ENCODE results near the gene FGF14. TPM values are rescaled to one million over a fixed set of nuclear protein-coding genes. Genes with fewer than 3 reads are reported as not detected.

The FGF14 gene
- total RNA-seq, 1 donor from 2014 or later: 0.22 TPM

DNA sequence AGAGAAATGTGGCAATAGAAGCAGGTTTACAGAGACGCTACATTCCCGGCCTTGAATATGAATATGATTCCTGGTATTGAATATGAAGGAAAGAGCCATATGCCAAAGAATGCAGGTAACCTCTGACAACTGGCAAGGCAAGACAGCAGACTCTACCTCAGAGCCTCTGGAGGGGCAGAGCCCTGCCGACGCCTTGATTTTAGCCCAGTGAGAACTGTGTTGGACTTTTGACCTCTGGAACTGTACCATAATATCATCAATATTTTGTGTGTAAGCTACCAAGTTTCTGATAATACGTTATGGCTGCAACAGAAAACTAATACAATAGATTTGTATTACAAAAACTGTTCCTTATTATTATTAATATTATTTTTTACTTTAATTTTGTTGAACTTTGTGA, 219.7 kb downstream of the FGF14 start:
- Mint-ChIP-seq H3K4me1 (ENCODE audit: low read depth) (no peaks in the 10 kb centered on the region), H3K27ac (ENCODE audit: unreplicated experiment) (no peak overlapping the region), H3K4me3 (ENCODE audit: unreplicated experiment) (no peak overlapping the region), H3K27me3 (ENCODE audit: low read depth) (peaks cover 2% of the 10 kb centered on the region), H3K36me3 (ENCODE audit: low read depth) (no peaks in the 10 kb centered on the region), H3K9me3 (ENCODE audit: low read depth) (no peaks in the 10 kb centered on the region)
- DNase-seq (ENCODE audit: low spot score): no peak
- TF ChIP-seq, protein P1, sequence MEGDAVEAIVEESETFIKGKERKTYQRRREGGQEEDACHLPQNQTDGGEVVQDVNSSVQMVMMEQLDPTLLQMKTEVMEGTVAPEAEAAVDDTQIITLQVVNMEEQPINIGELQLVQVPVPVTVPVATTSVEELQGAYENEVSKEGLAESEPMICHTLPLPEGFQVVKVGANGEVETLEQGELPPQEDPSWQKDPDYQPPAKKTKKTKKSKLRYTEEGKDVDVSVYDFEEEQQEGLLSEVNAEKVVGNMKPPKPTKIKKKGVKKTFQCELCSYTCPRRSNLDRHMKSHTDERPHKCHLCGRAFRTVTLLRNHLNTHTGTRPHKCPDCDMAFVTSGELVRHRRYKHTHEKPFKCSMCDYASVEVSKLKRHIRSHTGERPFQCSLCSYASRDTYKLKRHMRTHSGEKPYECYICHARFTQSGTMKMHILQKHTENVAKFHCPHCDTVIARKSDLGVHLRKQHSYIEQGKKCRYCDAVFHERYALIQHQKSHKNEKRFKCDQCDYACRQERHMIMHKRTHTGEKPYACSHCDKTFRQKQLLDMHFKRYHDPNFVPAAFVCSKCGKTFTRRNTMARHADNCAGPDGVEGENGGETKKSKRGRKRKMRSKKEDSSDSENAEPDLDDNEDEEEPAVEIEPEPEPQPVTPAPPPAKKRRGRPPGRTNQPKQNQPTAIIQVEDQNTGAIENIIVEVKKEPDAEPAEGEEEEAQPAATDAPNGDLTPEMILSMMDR (IDR thresholded peaks at IDR 0.05): no peak

DNA sequence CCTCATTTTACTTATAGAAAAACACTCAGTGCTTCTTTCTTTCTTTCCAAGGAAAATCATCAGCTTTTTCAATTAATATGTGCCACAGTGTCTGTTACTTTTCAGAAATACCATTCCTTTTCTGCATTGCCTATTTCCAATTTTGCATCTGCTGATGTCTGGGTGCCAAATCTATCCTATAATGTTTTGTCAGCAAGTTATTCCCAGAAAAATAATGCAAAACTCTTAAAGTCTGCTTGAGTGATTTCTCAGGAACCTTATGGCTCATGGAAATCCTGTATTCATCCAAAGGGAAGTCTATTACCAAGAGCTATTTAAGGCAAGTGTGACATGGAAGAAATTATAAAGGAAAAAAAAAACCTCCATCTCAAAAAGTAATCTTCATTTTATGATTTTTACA, 224.4 kb downstream of the FGF14 start:
- DNase-seq (ENCODE audit: low spot score): no peak
- H3K9me3 Mint-ChIP-seq (ENCODE audit: low read depth): peaks cover 11% of the 10 kb centered on the region
- H3K27ac Mint-ChIP-seq (ENCODE audit: unreplicated experiment): no peak overlapping the region
- no peak overlapping the region for H3K4me3 Mint-ChIP-seq (ENCODE audit: unreplicated experiment)
- TF ChIP-seq, protein P1 (IDR thresholded peaks at IDR 0.05): no peak
- H3K4me1 Mint-ChIP-seq (ENCODE audit: low read depth): no peaks in the 10 kb centered on the region
- no peaks in the 10 kb centered on the region for H3K36me3 Mint-ChIP-seq (ENCODE audit: low read depth)
- peaks cover 9% of the 10 kb centered on the region for H3K27me3 Mint-ChIP-seq (ENCODE audit: low read depth)

DNA sequence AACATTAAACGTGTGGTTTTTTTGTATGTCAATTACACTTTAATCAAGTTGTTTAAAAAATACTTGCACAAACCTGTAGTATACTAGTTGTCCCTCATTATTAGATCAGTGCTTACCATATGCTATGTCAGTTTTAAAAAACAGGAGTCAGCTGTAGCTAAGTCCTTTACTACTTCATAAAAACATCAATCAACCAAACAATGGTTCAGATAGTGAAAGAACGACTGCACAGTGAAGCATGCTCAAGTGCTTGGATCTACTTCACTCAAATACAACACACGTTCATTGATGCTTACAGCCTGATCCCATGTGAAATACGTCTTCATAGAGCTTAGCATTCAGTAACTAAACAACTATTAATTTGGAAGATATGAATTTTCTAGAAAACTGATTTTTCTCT, 225.0 kb downstream of the FGF14 start:
- Mint-ChIP-seq H3K9me3 (ENCODE audit: low read depth) (peaks cover 11% of the 10 kb centered on the region), H3K27me3 (ENCODE audit: low read depth) (peaks cover 15% of the 10 kb centered on the region), H3K4me3 (ENCODE audit: unreplicated experiment) (no peak overlapping the region), H3K27ac (ENCODE audit: unreplicated experiment) (no peak overlapping the region), H3K4me1 (ENCODE audit: low read depth) (no peaks in the 10 kb centered on the region), H3K36me3 (ENCODE audit: low read depth) (no peaks in the 10 kb centered on the region)
- TF ChIP-seq, protein P1 (IDR thresholded peaks at IDR 0.05): no peak
- DNase-seq (ENCODE audit: low spot score): no peak

DNA sequence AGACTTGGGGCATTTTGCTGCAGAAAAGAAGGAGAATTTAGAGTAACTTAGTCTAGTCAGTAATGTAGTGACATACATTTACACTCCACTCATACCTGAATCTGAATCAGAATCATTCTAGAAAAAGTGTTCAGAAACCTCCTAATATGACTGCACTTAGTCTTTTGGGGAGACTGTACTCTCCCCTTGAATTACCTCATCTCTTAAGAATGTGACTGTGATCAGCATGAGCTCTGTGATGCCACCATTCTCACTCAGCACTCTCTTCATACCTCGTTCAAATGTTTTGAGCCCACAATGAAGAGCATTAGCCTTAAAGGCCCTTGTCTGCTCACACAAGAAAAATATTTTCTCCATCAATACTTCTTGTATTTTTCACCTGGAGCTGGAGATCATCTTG, 229.4 kb downstream of the FGF14 start:
- TF ChIP-seq, protein P1 (IDR thresholded peaks at IDR 0.05): no peak
- Mint-ChIP-seq H3K27me3 (ENCODE audit: low read depth) (peaks cover 16% of the 10 kb centered on the region), H3K4me3 (ENCODE audit: unreplicated experiment) (no peak overlapping the region), H3K9me3 (ENCODE audit: low read depth) (peaks cover 11% of the 10 kb centered on the region), H3K4me1 (ENCODE audit: low read depth) (no peaks in the 10 kb centered on the region), H3K36me3 (ENCODE audit: low read depth) (no peaks in the 10 kb centered on the region), H3K27ac (ENCODE audit: unreplicated experiment) (no peak overlapping the region)
- DNase-seq (ENCODE audit: low spot score): no peak

DNA sequence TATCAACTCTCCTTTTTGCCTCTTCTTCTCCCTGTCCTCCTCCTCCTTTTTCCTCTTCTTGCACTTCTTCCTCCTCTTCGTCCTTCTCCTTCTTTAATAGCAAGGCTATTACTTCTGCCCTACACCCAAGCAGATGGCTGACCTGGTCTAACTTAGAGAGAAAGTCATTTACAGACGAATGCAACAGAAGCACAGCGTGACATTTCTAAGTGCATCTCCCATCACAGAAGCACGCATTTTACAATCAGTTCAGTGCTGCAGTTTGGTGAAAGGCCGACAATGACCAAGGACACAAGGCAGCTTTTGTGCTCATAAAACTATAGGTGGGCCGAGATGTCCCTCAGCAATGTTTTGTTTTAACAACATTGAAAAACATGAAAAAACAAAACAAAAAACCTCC, 231.5 kb downstream of the FGF14 start:
- TF ChIP-seq, protein P1 (IDR thresholded peaks at IDR 0.05): no peak
- Mint-ChIP-seq H3K4me3 (ENCODE audit: unreplicated experiment) (no peak overlapping the region), H3K27me3 (ENCODE audit: low read depth) (peaks cover 18% of the 10 kb centered on the region), H3K27ac (ENCODE audit: unreplicated experiment) (no peak overlapping the region), H3K4me1 (ENCODE audit: low read depth) (no peaks in the 10 kb centered on the region), H3K9me3 (ENCODE audit: low read depth) (peaks cover 9% of the 10 kb centered on the region), H3K36me3 (ENCODE audit: low read depth) (no peaks in the 10 kb centered on the region)
- no peak for DNase-seq (ENCODE audit: low spot score)

All from chondrocyte (in vitro differentiated cells).